ENCODE data around the gene FIGN.

- no peak for TF ChIP-seq EP300 (conservative IDR thresholded peaks at IDR 0.05; ENCODE audit: poor library complexity, severe bottlenecking)
- TF ChIP-seq CTCF (IDR thresholded peaks at IDR 0.05; ENCODE audit: poor library complexity, severe bottlenecking) = no peak
- TF ChIP-seq SMC3 (conservative IDR thresholded peaks at IDR 0.05; ENCODE audit: poor library complexity) = no peak
- TF ChIP-seq RAD21 (conservative IDR thresholded peaks at IDR 0.05) = no peak
Observed at GRCh38 chr2:163779970-163780597, 44.3 kb upstream of the FIGN start.
